MG63 (cell line): ENCODE measurements around the gene KLHL6. TPM values are rescaled to one million over a fixed set of nuclear protein-coding genes. Genes with fewer than 3 reads are reported as not detected.
"Not testable (repeated sequence)": the region's sequence is repeated elsewhere in the genome, so short reads cannot be mapped to it uniquely, and the experiment has no call there.

ENCODE experiments used
- DNase-seq: peaks from one replicate; pipeline ENCODE4 v3.0.0-alpha.2; 2020
- H3K27me3 ChIP-seq: fragments of 250-450 bp; sonication (Bioruptor Pico); 2 replicates; pipeline ENCODE4 v1.5.1; 2020; ENCODE audit warnings: mild to moderate bottlenecking, moderate library complexity
- H3K36me3 ChIP-seq: fragments of 250-450 bp; sonication (Bioruptor Pico); 2 replicates; pipeline ENCODE4 v1.5.1; 2020; ENCODE audit warnings: mild to moderate bottlenecking, moderate library complexity
- H3K4me3 ChIP-seq: fragments of 250-450 bp; sonication (Bioruptor Pico); 2 replicates; pipeline ENCODE4 v1.5.1; 2020; ENCODE audit warnings: mild to moderate bottlenecking, moderate library complexity
- H3K9me3 ChIP-seq: fragments of 250-450 bp; sonication (Bioruptor Pico); 2 replicates; pipeline ENCODE4 v1.5.1; 2020; ENCODE audit warnings: mild to moderate bottlenecking, moderate library complexity
- total RNA-seq: library from RNA; depleted of rRNA; stranded (reverse); fragments of >200 nt; shearing (Covaris generic); gene quantifications from 2 replicates; pipeline ENCODE4 v1.2.3, GENCODE V29; 2014; ENCODE audit warnings: low replicate concordance

The KLHL6 gene
- total RNA-seq, 1 experiment from 2014 or later = not detected

GRCh38 chr3:183541738-183542137, 13.8 kb downstream of the KLHL6 start:
- H3K36me3 ChIP-seq = no peaks in the 10 kb centered on the region
- no peaks in the 10 kb centered on the region for H3K27me3 ChIP-seq
- H3K9me3 ChIP-seq = no peaks in the 10 kb centered on the region
- DNase-seq = no peak
- H3K4me3 ChIP-seq = no peak overlapping the region

DNA sequence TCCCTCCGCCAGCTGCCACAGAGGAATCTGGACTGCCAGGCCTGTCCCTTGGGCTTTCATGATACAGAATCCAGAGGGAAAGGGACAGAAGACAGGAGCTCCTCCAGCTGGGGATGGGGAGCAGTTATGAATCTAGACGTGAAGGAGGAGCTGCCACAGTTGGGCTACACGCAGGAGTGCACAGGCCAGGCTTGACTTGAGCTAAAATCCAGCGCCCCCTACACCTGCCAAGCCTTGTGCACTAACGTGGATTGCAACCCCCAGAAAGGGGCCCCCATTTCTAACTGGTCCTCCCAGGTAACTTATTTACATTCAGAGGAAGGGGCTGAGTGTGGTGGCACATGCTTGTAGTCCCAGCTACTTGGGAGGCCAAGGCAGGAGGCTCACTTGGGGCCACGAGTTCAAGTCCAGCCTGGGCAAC, 14.3 kb downstream of the KLHL6 start:
- Histone ChIP-seq H3K9me3 (no peaks in the 10 kb centered on the region), H3K4me3 (no peak overlapping the region), H3K27me3 (no peaks in the 10 kb centered on the region), H3K36me3 (no peaks in the 10 kb centered on the region)
- no peak for DNase-seq

GRCh38 chr3:183540501-183541234, 14.8 kb downstream of the KLHL6 start:
- no peaks in the 10 kb centered on the region for H3K9me3 ChIP-seq
- no peak for DNase-seq
- H3K36me3 ChIP-seq = no peaks in the 10 kb centered on the region
- H3K27me3 ChIP-seq = no peaks in the 10 kb centered on the region
- no peak overlapping the region for H3K4me3 ChIP-seq

DNA sequence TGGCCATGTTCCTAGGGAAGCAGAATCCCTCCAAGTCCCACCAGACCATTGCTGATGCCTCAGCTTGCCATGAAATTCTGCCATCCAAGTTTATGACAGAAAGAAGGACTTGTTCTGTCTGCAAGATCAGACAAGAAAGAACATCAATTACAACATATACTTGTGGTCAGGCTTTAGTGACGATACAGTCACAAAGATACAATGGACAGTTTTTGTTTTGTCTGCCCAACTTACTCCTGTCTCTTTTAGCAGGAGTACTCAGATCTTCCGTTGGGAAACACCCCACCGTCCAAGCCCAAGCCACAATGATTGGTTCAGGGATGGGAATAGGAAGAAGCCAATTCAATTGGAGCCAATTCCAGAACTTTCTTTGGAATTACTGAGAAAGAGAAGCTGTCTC, 15.7 kb downstream of the KLHL6 start:
- no peak for DNase-seq
- H3K27me3 ChIP-seq = no peaks in the 10 kb centered on the region
- H3K4me3 ChIP-seq = no peak overlapping the region
- H3K9me3 ChIP-seq = no peaks in the 10 kb centered on the region
- H3K36me3 ChIP-seq = no peaks in the 10 kb centered on the region

GRCh38 chr3:183538486-183538885, 17.0 kb downstream of the KLHL6 start:
- no peak for DNase-seq
- Histone ChIP-seq H3K4me3 (no peak overlapping the region), H3K9me3 (no peaks in the 10 kb centered on the region), H3K36me3 (no peaks in the 10 kb centered on the region), H3K27me3 (no peaks in the 10 kb centered on the region)

DNA sequence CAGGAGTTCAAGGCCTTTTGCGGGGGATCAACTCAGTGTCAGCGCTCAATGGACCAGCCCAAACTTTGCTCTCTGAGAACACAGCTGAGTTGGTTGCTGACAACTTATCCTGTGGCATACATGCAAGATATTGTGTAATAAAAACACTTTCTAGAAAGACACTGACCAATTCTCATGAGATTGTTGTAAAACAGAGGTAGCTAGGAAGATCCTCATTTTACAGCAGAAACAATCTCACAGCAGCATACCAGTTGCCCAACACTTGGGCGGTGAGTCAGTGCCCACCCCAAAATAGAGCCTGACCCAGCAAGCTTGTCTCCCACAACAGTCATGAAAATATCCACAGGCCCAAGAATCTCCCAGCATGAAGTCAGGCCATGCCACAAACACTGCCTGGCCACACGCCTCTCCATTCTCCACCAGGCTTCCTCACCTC, 18.2 kb downstream of the KLHL6 start:
- no peak overlapping the region for H3K4me3 ChIP-seq
- no peaks in the 10 kb centered on the region; the same call in 1 of the 2 replicates for H3K36me3 ChIP-seq
- no peaks in the 10 kb centered on the region for H3K9me3 ChIP-seq
- no peaks in the 10 kb centered on the region for H3K27me3 ChIP-seq
- peak; percentile 71 for DNase-seq

DNA sequence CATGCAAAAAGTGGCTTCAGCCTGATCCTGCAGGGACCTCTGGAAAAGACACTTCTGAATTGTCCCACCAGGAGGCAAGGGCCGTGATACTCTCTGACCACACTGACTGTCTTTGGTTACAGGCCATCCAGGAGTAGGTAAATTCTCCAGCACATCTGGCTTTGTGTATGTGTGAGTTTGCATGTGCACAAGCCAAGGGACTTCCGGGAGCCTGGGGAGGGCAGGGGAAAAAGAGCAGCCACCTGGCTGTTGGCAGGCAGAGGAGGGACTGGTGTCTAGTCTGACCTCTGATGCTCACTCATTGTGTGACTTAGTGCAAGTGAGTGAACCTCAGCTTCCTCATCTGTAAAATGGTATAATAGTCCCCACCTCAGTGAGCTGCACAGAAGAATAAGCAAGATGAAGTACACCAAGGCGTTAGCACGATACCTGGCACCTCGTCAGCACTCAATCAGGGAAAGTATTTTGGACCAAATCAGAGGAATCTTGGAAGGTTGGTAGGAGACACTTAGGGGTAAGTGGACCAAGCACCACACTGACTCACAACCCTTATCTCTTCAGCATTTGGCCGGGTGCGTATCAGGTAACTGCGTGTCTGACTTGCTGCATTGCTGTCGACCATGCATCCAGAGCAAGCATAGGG, 19.1 kb downstream of the KLHL6 start:
- no peaks in the 10 kb centered on the region for H3K27me3 ChIP-seq
- no peaks in the 10 kb centered on the region for H3K9me3 ChIP-seq
- DNase-seq = no peak
- H3K4me3 ChIP-seq = no peak overlapping the region
- H3K36me3 ChIP-seq = no peaks in the 10 kb centered on the region; the same call in 1 of the 2 replicates

DNA sequence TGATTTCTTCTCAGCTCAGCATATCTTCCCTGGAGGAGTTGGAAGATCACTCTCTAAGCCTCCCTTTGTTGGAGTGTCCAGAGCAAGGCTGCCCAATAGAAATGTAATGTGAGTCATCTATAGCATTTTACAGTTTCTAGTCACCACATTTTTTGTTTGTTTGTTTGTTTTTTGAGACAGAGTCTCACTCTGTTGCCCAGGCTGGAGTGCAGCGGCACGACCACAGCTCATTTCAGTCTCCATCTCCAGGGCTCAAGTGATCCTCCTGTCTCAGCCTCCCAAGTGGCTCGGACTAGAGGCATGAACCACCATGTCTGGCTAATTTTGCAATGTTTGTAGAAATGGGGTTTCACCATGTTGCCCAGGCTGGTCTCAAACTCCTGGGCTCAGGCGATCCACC, 21.3 kb downstream of the KLHL6 start:
- Histone ChIP-seq H3K27me3 (no peaks in the 10 kb centered on the region), H3K4me3 (no peak overlapping the region), H3K36me3 (no peaks in the 10 kb centered on the region; the same call in 1 of the 2 replicates), H3K9me3 (no peaks in the 10 kb centered on the region)
- DNase-seq = no peak

GRCh38 chr3:183533412-183534132, 21.9 kb downstream of the KLHL6 start:
- Histone ChIP-seq H3K27me3 (no peaks in the 10 kb centered on the region), H3K9me3 (no peaks in the 10 kb centered on the region), H3K36me3 (no peaks in the 10 kb centered on the region; the same call in 1 of the 2 replicates), H3K4me3 (no peak overlapping the region)
- no peak for DNase-seq

DNA sequence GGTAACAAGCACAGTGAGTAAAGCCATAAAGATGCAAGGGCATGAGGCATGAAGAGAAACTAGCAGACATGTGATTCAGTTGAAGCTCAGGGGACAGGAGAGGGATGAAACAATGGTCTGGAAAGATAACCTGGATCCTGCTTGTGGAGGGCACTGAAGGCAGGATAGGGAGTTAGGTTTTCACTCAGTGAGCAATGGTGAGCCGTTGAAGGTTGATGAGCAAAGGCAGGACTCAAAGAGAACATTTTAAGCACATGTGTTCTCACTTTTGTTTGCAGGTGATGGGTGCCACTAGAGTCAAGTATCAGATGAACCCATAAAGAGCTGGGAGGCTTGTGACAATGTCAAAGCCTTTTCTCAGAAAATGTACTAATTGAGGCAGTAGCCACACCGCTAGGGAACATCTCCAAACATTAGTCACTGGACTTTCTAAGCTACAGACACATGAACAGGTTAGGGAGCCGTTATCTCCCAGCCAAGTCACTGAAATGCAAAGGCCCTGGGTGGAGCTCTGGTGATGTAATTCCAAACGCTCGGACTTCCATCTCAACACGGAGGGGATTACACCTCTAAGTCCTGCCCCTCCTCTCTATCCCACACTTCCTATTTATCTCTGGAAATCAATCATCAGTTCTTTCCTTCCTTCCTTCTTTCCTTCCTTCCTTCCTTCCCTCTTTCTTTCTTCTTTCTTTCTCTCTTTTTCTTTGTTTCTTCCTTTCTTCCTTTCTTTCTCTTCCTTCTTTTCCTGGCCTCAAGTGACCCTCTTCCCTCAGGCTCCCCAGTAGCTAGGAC, 22.7 kb downstream of the KLHL6 start:
- no peak overlapping the region for H3K4me3 ChIP-seq
- no peaks in the 10 kb centered on the region for H3K27me3 ChIP-seq
- H3K36me3 ChIP-seq = no peaks in the 10 kb centered on the region; the same call in 1 of the 2 replicates
- no peak for DNase-seq
- no peaks in the 10 kb centered on the region for H3K9me3 ChIP-seq

GRCh38 chr3:183529717-183530116, 25.8 kb downstream of the KLHL6 start:
- no peaks in the 10 kb centered on the region for H3K27me3 ChIP-seq

DNA sequence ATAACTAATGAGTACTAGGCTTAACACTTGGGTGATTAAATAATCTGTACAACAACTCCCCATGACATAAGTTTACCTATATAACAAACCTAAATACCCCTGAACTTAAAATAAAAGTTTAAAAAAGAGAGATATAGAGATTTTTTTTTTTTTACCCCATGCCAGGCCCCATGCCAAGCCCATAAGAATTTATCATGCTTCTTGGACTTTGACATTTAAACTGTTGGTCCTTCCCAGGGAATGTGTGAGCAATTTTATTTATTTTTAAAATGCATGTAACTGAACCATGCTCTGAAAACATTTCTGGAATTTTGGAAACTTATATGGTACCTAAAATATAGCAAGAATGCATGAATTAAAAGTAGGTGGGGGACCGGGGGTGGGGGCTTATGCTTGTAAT, 26.3 kb downstream of the KLHL6 start:
- no peaks in the 10 kb centered on the region for H3K27me3 ChIP-seq
- H3K36me3 ChIP-seq = no peaks in the 10 kb centered on the region; the same call in 1 of the 2 replicates
- H3K9me3 ChIP-seq = no peaks in the 10 kb centered on the region
- peak; percentile 42 for DNase-seq
- H3K4me3 ChIP-seq = no peak overlapping the region

More at GRCh38 chr3:183529717-183530116, 25.8 kb downstream of the KLHL6 start:
- no peak for DNase-seq
- Histone ChIP-seq H3K36me3 (no peaks in the 10 kb centered on the region; the same call in 1 of the 2 replicates), H3K4me3 (no peak overlapping the region), H3K9me3 (no peaks in the 10 kb centered on the region)

- H3K27me3 ChIP-seq, H3K9me3 ChIP-seq, DNase-seq, H3K36me3 ChIP-seq, H3K4me3 ChIP-seq: not testable (repeated sequence)
These were observed 26.7 kb downstream of the KLHL6 start for GRCh38 chr3:183528758-183529157.

DNA sequence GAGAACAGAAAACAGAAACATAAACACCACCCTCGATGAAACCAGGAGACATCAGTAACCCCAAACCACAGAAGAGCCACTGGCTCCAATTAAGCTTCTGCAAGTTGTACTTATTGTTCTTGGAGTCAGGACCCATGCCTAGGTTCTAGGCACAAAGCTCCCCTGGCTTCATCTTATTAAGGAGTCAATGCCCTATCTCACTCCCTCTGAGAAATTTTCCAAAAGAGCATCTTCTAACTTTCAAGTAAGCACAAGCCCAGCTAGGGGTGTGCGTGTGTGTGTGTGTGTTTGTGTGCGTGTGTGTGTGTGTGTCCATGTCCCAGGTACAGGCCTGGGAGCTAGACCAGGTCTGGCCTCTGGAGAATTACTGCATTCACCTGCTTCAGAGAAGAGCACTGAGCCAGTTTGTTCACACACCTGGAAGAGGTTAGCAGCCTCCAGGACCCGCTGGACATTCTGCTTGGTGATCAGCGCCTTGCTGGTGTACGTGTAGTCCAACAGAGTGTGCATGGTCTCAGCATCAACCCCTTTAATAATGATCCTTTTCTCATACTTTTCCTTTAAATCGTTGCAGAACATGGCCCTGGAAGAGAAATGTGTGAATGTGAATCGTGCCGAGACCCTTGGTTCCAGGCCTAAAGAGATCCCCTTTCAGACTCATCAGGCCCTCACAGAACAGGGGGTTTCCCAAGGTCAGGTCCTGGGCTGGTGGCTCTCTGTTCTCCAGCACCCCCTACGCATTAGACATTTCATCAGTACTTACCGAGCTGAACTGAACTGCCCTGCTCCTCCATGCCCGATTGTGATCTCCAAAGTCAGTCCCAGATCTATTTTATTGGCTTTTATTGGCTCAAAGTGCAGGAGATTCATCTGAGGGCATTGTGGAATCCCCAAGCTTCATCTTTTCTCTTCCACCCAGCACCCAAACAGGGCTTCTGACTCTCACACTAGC, 27.8 kb downstream of the KLHL6 start:
- DNase-seq = no peak
- Histone ChIP-seq H3K9me3 (no peaks in the 10 kb centered on the region), H3K4me3 (no peak overlapping the region), H3K36me3 (no peaks in the 10 kb centered on the region; the same call in 1 of the 2 replicates), H3K27me3 (no peaks in the 10 kb centered on the region)

DNA sequence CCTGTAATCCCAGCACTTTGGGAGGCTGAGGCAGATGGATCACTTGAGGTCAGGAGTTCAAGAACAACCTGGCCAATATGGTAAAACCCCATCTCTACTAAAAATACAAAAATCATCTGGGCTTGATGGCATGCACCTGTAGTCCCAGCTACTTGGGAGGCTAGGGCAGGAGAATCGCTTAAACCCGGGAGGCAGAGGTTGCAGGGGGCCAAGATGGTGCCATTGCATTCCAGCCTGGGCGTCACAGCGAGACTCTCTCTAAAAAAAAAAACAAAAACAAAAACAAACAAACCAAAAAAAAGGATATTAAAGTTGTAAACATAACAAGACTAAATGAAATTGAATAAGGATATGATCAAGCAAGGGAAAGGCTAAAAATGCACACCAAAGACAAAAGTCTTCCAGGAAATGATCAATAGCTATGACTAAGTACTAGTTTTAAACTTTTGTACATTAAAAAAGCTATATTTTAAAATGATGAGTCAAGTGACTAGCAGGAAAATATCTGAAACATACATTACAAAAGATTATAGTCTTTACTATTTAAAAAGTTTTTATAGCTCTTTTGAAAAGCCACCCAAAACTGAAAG, 28.6 kb downstream of the KLHL6 start:
- Histone ChIP-seq H3K36me3 (no peaks in the 10 kb centered on the region), H3K4me3 (no peak overlapping the region), H3K9me3 (no peaks in the 10 kb centered on the region), H3K27me3 (no peaks in the 10 kb centered on the region)
- no peak for DNase-seq
